ACHN (cell line): ENCODE measurements around the gene ZNF839.
A peak's percentile ranks its signal among the peaks of the same experiment; 100 is the strongest.
"Not testable (repeated sequence)": the region's sequence is repeated elsewhere in the genome, so short reads cannot be mapped to it uniquely, and the experiment has no call there.

Source experiments
- DNase-seq: peaks from one replicate; pipeline ENCODE4 v3.0.0-alpha.2; 2015
- in situ Hi-C: cut with HindIII; loops from 2 replicates; pipeline ENCODE4 v1.10.0; 2017; ENCODE audit warnings: low sequenced_read_pairs, low pct_ligation_motif_present, low pct_unique_long_range_greater_than_20kb

ZNF839 gene

DNA sequence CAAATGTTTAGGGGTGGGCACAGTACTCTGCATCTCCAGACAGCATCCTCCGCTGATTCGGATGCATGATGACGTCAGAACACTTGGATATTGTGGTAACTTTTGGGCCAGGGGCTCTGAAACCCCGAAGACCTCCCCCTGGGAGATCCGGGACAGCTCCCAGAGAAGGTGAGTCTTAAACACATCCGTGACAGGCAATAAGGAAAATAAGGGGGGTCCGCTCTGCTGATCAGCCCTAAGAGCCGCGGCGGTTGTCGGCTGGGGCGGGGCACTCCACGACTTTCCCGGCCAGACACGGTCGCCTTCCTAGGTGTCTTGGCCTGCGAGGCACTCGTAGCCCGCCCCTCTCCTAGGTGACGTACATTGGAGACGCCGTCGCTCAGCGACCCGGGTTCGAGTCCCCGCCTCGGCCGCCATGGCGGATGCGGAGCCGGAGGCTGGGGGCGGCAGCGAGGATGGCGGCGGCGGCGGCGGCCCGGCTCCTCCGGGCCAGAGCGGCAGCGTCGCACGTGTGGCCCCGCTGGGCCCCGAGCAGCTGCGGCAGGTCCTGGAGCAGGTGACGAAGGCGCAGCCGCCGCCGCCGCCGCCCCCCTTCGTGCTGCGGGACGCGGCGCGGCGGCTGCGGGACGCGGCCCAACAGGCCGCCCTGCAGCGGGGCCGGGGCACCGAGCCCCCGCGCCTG lies at the start of gene ZNF839:
ZNF839 (plus strand) TSS at position 396 of the 682 bp plus-strand sequence; CDS start at position 416, 20 bp downstream.
- DNase-seq: peak; percentile 87
- in situ Hi-C loops: no loop called here

GRCh38 chr14:102272392-102272791 lies 47.2 kb upstream of the ZNF839 start:
- in situ Hi-C loops: no loop called here

GRCh38 chr14:102275866-102276265 lies 43.7 kb upstream of the ZNF839 start:
- in situ Hi-C loops: no loop called here

More at GRCh38 chr14:102272392-102272791, 47.2 kb upstream of the ZNF839 start:
- DNase-seq: no peak

GRCh38 chr14:102277874-102278630 lies 41.5 kb upstream of the ZNF839 start:
- DNase-seq: no peak
- in situ Hi-C loops: no loop called here

More at GRCh38 chr14:102275866-102276265, 43.7 kb upstream of the ZNF839 start:
- DNase-seq: no peak

GRCh38 chr14:102278631-102278935 lies 41.0 kb upstream of the ZNF839 start:
- in situ Hi-C loops: no loop called here
- DNase-seq: no peak

DNA sequence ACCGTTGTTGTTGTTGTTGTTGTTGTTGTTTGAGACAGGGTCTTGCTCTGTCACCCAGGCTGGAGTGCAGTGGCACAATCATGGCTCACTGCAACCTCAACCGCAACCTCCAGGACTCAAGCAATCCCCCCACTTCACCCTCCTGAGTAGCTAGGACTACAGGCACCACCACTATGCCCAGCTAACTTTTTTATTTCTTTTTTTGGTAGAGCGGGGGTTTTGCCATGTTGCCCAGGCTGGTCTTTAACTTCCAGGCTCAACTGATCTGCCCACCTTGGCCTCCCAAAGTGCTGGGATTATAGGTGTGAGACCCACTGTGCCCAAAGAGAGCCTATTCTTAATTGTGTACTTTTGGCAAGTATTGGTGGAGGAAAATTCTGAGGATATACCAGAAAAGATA lies 40.3 kb upstream of the ZNF839 start:
- DNase-seq: no peak
- in situ Hi-C loops: no loop called here

GRCh38 chr14:102279688-102280348 lies 39.7 kb upstream of the ZNF839 start:
- DNase-seq: peak; percentile 94
- in situ Hi-C loops: no loop called here

DNA sequence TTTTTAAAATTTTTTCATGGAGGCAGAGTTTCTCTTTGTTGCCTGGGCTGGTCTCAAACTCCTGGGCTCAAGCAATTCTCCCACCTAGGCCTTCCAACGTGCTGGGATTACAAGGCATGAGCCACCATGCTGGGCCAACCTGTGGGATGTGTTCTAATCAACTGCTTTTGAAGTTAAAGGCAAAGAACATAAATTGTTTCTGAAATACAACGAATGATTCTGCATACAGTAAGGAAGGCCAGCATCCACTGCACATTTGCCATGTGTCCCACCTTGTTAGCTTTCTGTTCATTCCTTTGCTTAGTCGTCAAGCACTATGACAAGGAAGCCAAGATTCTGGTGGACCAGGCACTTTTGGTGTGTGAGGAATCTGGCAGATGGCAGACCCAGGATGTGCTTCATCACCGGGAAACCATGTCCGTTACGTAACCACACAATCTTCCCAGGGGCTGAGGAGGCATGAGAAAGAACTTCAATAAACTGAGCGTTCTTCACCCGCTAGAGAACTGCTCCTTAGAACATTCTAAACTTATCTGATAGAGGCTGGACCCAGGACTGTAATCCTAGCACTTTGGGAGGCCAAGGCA lies 39.1 kb upstream of the ZNF839 start:
- in situ Hi-C loops: no loop called here
- DNase-seq: peak; percentile 84

DNA sequence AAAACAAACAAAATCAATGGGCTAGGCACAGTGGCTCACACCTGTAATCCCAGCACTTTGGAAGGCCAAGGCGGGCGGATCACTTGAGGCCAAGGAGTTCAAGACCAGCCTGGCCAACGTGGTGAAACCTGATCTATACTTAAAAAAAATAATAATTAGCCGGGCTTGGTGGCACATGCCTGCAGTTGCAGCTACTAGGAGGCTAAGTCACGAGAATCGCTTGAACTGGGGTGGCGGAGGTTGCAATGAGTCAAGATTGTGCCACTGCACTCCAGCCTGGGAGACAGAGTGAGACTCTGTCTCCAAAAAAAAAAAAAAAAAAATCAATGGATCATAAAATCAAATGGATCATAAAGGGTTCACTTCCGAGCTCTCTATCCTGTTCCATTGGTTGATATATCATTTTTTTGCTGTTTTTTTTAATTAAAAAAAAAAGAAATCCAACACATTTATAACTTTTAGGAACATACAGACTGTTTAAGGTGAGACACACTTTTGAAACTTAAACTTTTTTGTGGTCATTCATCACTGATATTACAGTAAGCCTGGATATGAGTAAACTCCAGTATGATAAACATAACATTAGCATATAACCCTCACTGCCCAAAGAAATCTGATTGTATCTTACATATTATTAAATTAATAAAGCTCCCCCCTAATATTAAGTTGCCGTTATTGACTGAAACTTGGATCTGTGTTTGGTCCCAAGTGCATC lies 36.6 kb upstream of the ZNF839 start:
- in situ Hi-C loops: no loop called here
- DNase-seq: no peak

GRCh38 chr14:102283631-102284129 lies 35.9 kb upstream of the ZNF839 start:
- no peak for DNase-seq
- in situ Hi-C loops: no loop called here

DNA sequence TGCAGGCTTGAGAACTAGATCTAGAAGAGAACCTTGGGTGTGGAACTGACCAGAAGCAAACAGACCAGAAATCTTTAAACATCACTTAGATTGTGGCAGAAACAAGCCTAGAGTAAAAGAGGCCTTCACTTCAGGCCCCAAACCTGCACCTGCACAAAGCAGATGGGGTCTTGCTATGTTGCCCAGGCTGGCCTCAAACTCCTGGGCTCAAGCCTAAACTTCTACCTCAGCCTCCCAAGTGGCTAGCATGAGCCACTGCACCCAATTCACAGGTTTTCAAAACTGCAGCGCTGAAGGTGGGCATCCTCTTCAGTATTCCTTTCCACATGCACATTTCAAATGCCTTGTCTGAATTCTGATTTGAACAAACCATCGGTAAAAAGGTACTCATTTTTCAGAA lies 34.4 kb upstream of the ZNF839 start:
- DNase-seq: no peak
- in situ Hi-C loops: no loop called here

GRCh38 chr14:102288139-102288538 lies 31.4 kb upstream of the ZNF839 start:
- no peak for DNase-seq
- in situ Hi-C loops: no loop called here

- in situ Hi-C loops: no loop called here
- DNase-seq: no peak
These were observed 27.1 kb upstream of the ZNF839 start for GRCh38 chr14:102292441-102292840.

DNA sequence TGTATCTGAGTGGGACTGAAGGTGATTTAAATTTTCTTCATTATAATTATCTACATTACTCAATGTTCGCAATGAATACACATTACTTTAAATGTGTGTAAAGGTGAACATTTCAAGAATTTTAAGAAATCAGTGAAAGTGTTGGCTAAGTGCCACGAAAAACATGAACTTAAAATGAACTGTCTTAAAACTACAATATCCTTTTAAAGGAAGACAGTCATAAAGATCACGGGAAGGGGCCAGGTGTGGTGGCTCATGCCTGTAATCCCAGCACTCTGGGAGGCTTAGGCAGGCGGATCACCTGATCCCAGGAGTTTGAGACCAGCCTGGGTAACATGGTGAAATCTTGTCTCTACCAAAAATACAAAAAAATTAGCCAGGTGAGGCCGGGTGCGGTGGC lies 25.8 kb upstream of the ZNF839 start:
- DNase-seq: no peak
- in situ Hi-C loops: no loop called here

DNA sequence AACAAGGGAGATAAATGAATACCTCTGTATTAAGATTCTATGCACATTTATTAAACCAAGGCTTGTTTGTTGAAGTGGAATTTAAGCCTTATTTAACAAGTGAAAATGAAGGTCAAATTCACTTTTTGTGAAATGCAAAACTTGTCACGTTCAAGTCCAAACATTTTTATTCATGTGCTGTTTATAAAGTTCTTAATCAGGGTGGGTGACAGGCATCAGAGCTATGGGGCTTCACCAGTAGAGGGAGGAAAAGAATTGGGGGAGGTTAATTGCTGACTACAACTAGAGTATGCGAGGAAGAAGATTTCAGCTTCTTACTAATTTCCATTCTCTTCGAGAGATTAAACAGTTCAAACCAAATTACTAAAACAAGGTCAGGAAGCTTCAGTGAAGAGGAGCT lies 24.3 kb upstream of the ZNF839 start:
- DNase-seq: peak; percentile 39
- in situ Hi-C loops: no loop called here

- in situ Hi-C loops: no loop called here
- DNase-seq: no peak
These were observed 21.9 kb upstream of the ZNF839 start for GRCh38 chr14:102297436-102298170.

DNA sequence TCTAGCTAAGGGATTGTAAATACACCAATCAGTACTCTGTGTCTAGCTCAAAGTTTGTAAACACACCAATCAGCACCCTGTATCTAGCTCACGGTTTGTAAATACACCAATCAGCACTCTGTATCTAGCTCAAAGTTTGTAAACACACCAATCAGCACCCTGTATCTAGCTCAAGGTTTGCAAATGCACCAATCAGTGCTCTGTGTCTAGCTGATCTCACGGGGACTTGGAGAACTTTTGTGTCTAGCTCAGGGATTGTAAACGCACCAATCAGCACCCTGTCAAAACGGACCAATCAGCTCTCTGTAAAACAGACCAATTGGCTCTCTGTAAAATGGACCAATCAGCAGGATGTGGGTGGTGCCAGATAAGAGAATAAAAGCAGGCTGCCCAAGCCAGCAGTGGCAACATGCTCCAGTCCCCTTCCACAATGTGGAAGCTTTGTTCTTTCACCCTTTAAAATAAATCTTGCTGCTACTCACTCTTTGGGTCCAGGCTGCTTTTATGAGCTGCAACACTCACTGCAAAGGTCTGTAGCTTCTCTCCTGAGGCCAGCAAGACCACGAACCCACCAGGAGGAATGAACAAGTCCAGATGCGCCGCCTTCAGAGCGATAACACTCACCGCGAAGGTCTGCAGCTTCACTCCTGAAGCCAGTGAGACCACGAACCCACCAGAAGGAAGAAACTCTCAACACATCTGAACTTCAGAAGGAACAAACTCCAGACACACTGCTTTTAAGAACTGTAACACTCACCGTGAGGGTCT lies 21.1 kb upstream of the ZNF839 start:
- DNase-seq, in situ Hi-C loops: not testable (repeated sequence)
